Measurements from ENCODE around the gene UBAC1. TPM values are rescaled to one million over a fixed set of nuclear protein-coding genes. Genes with fewer than 3 reads are reported as not detected.
A peak's percentile ranks its signal among the peaks of the same experiment; 100 is the strongest.

Gene UBAC1
- total and polyA plus RNA-seq, 9 of the 15 experiments (the other 6 are each of a cell fraction or from before 2014, with no cell fraction given) = 94.0 to 399 (median 228) TPM

DNA sequence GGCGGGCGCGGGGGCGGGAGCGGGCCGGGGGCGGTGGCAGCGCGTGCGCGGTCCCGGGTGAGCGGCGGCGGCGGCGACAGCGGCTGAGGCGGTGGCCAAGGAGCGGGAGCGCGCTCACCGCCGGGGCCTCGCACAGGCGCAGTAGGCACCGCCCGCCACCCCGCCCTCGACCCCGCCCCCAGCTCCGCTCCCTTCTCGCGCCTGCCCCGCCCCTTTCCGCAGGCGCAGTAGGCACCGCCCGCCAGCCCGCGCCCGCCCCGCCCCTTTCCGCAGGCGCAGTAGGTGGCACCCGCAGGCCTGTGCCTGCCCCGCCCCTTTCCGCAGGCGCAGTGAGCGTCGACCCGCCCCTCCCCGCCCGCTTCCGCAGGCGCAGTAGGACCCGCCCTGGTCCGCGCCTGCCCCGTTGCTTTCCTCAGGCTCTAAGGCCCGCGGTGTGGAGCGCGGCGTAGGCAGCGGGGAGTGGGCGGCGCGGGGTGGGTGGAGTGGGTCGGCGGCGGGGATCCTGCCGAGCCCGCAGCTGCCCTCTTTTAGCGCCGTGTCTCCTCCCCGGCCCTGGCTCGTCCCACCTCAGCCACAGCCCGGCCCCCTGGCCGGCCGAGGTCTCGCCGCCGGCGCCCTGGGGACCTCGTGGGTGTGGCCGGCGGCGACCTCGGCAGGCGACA is 53.6 kb downstream of the UBAC1 start, which contains the start of gene CAMSAP1 (continued):
- TF ChIP-seq HNRNPLL (IDR thresholded peaks at IDR 0.05; ENCODE audit: low read depth, low read length, poor library complexity, severe bottlenecking) (peak; percentile 51), MAZ (CRISPR knock-in tag; conservative IDR thresholded peaks at IDR 0.05 in 1 of 2, IDR thresholded peaks at IDR 0.05 in 1 of 2) (peak; percentile 50 to 77; a peak in 3 of 4 replicates), TGIF2 (CRISPR knock-in tag; IDR thresholded peaks at IDR 0.05) (peak; percentile 38; the same call in 1 of the 2 replicates), YY1 (IDR thresholded peaks at IDR 0.05; ENCODE audit: borderline replicate concordance in 1 of 3, control insufficient read depth in 1 of 3, extremely low read depth in 1 of 3, insufficient read depth in 3 of 3, insufficient read length in 1 of 3, insufficient replicate concordance in 2 of 3, low read depth in 1 of 3, low read length in 2 of 3) (peak in 1 of 3 experiments; percentile 8), SMAD1 (IDR thresholded peaks at IDR 0.05; ENCODE audit: low read depth, low read length, partially characterized antibody) (no peak), SIN3A (IDR thresholded peaks at IDR 0.05; ENCODE audit: borderline replicate concordance in 2 of 2, control insufficient read depth in 1 of 2, low read depth in 2 of 2, low read length in 2 of 2) (peak in 1 of 2 experiments; percentile 62; a peak in 1 of 4 replicates), GATA2 (CRISPR knock-in tag; IDR thresholded peaks at IDR 0.05) (no peak), ZNF3 (CRISPR knock-in tag; IDR thresholded peaks at IDR 0.05) (no peak), SAP30 (IDR thresholded peaks at IDR 0.05; ENCODE audit: borderline replicate concordance, insufficient read depth, low read depth, low read length, poor library complexity, severe bottlenecking) (peak; percentile 43), SMAD4 (CRISPR knock-in tag; conservative IDR thresholded peaks at IDR 0.05) (0 out of 2 replicates have a peak, but pooled peaks have one; percentile 39), CTBP1 (IDR thresholded peaks at IDR 0.05; ENCODE audit: borderline replicate concordance) (peak; percentile 46), ZNF584 (CRISPR knock-in tag; IDR thresholded peaks at IDR 0.05; ENCODE audit: low read depth) (no peak), SIN3B (IDR thresholded peaks at IDR 0.05; ENCODE audit: low read depth) (peak; percentile 36; the same call in 1 of the 2 replicates), ZBTB1 (CRISPR knock-in tag; IDR thresholded peaks at IDR 0.05; ENCODE audit: borderline replicate concordance, low read depth) (peak; percentile 46; the same call in 1 of the 2 replicates)
- TF ChIP-seq, protein P1, sequence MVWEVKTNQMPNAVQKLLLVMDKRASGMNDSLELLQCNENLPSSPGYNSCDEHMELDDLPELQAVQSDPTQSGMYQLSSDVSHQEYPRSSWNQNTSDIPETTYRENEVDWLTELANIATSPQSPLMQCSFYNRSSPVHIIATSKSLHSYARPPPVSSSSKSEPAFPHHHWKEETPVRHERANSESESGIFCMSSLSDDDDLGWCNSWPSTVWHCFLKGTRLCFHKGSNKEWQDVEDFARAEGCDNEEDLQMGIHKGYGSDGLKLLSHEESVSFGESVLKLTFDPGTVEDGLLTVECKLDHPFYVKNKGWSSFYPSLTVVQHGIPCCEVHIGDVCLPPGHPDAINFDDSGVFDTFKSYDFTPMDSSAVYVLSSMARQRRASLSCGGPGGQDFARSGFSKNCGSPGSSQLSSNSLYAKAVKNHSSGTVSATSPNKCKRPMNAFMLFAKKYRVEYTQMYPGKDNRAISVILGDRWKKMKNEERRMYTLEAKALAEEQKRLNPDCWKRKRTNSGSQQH (CRISPR knock-in tag; IDR thresholded peaks at IDR 0.05) = peak; percentile 81; the same call in 1 of the 2 replicates
- TF ChIP-seq, protein P2, sequence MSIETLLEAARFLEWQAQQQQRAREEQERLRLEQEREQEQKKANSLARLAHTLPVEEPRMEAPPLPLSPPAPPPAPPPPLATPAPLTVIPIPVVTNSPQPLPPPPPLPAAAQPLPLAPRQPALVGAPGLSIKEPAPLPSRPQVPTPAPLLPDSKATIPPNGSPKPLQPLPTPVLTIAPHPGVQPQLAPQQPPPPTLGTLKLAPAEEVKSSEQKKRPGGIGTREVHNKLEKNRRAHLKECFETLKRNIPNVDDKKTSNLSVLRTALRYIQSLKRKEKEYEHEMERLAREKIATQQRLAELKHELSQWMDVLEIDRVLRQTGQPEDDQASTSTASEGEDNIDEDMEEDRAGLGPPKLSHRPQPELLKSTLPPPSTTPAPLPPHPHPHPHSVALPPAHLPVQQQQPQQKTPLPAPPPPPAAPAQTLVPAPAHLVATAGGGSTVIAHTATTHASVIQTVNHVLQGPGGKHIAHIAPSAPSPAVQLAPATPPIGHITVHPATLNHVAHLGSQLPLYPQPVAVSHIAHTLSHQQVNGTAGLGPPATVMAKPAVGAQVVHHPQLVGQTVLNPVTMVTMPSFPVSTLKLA (conservative IDR thresholded peaks at IDR 0.05) = peak in 1 of 2 experiments; percentile 78; a peak in 2 of 4 replicates
- TF ChIP-seq, protein P3, sequence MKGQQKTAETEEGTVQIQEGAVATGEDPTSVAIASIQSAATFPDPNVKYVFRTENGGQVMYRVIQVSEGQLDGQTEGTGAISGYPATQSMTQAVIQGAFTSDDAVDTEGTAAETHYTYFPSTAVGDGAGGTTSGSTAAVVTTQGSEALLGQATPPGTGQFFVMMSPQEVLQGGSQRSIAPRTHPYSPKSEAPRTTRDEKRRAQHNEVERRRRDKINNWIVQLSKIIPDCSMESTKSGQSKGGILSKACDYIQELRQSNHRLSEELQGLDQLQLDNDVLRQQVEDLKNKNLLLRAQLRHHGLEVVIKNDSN (CRISPR knock-in tag; IDR thresholded peaks at IDR 0.05) = no peak
- TF ChIP-seq, protein P4, sequence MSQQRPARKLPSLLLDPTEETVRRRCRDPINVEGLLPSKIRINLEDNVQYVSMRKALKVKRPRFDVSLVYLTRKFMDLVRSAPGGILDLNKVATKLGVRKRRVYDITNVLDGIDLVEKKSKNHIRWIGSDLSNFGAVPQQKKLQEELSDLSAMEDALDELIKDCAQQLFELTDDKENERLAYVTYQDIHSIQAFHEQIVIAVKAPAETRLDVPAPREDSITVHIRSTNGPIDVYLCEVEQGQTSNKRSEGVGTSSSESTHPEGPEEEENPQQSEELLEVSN (IDR thresholded peaks at IDR 0.05; ENCODE audit: borderline replicate concordance in 1 of 2, extremely low read depth in 1 of 2, insufficient read depth in 1 of 2, insufficient read length in 1 of 2, low read depth in 1 of 2, low read length in 1 of 2, poor library complexity in 1 of 2, severe bottlenecking in 1 of 2) = peak in 1 of 2 experiments; percentile 58
